Heart right ventricle (tissue), 16 donors: ENCODE results near the gene LOXL1. TPM values are rescaled to one million over a fixed set of nuclear protein-coding genes. Genes with fewer than 3 reads are reported as not detected.

Experiments used
- ATAC-seq, 8 donors: fragments of 200-7000 bp; cut with Tn5 transposase; one replicate each; pipeline ENCODE4 v1.9.1; 2020; ENCODE audit warnings: mild to moderate bottlenecking in 8 of 8, moderate library complexity in 8 of 8, moderate number of reproducible peaks in 1 of 8
- DNase-seq, 2 donors: peaks; one replicate each; pipeline ENCODE4 v3.0.0-alpha.2; 2020
- H3K27ac ChIP-seq, 10 donors: fragments of 200-600 bp; sonication (generic) in 2 of 10; one replicate each; pipeline versions ENCODE4 v1.5.0 to v1.8.0; 2020 to 2022; ENCODE audit warnings: mild to moderate bottlenecking in 3 of 10
- H3K27me3 ChIP-seq, 7 donors: fragments of 200-600 bp; one replicate each; pipeline ENCODE4 v1.8.0; 2021 to 2022; ENCODE audit warnings: mild to moderate bottlenecking in 2 of 7
- H3K36me3 ChIP-seq, 9 donors: fragments of 200-600 bp; sonication (generic) in 1 of 9; one replicate each; pipeline versions ENCODE4 v1.5.0 to v1.8.0; 2020 to 2022; ENCODE audit warnings: mild to moderate bottlenecking in 2 of 9
- H3K4me1 ChIP-seq, 9 donors: fragments of 200-600 bp; sonication (generic) in 1 of 9; one replicate each; pipeline versions ENCODE4 v1.5.0 to v1.8.0; 2020 to 2022; ENCODE audit warnings: mild to moderate bottlenecking in 4 of 9
- H3K4me3 ChIP-seq, 10 donors: fragments of 200-600 bp; sonication (generic) in 2 of 10; one replicate each; pipeline versions ENCODE4 v1.5.0 to v1.8.0; 2020 to 2022; ENCODE audit warnings: mild to moderate bottlenecking in 7 of 10, moderate library complexity in 2 of 10
- H3K9me3 ChIP-seq, 11 donors: fragments of 200-600 bp in 10 of 11; sonication (generic) in 2 of 11; one replicate each; pipeline versions ENCODE4 v1.5.0 to v1.8.0; 2013 to 2022; ENCODE audit warnings: mild to moderate bottlenecking in 2 of 11, control low read depth in 1 of 11, moderate library complexity in 1 of 11
- WGBS, 2 donors: extraction: QIAGEN DNeasy Blood & Tissue Kit; methylation state at CpG; one replicate each; pipeline ENCODE4 v1.1.7; 2013; ENCODE audit warnings: inconsistent platforms in 1 of 2; 5-methylcytosine and 5-hydroxymethylcytosine counted together
- intact Hi-C, 10 donors: fragments of 100-400 bp; cut with DNase I; formaldehyde crosslinking; loops; one replicate each; pipeline versions ENCODE4 v1.11.1 to v1.14.2; 2022
- polyA plus RNA-seq, 2 donors: library from polyadenylated mRNA; stranded (reverse); fragments of 200-250 nt; gene quantifications; one replicate each; pipeline ENCODE4 v1.2.3, GENCODE V29; 2013
- total RNA-seq, 10 donors: library from RNA; stranded (reverse); fragmentation: NEBNext Ultra II Directional in 3 of 10; extraction: Animal tissue kit (Norgen Biotek cat#: 25700) in 3 of 10; gene quantifications; one replicate each; pipeline versions ENCODE4 v1.2.1 to v1.2.4, GENCODE V29; 2021 to 2023
- TF ChIP-seq, protein P1 (sequence below), 9 donors: fragments of 200-600 bp; sonication (generic) in 2 of 9; IDR thresholded peaks; one replicate each; pipeline versions ENCODE4 v1.5.0 to v1.8.0; 2021 to 2022; ENCODE audit warnings: antibody characterized with exemption in 9 of 9, mild to moderate bottlenecking in 5 of 9, moderate library complexity in 1 of 9
- donor health status: Arrhythmogenic right ventricular cardiomyopathy.
- donor health status: ischemic (EF 13 %, LVEDD 7.1; RV severe dilation, severe dysfunction).
- donor health status: healthy with polysubstance abuse.
- donor health status: DM: no; HTN: yes; CAD: no.
- donor health status: DM: no; HTN: no; CAD: no.
- donor health status: ischemic (EF 25% LVEDD 6.9; RV normal size, moderate dysfunction).
- donor health status: ischemic (EF 25% LVEDD 5.7; RV mildly dilated, moderate dysfunction).
- donor health status: healthy.
- donor health status: DM: yes; HTN: yes; CAD: no.
- donor health status: Ischemic cardiomyopathy.
- donor health status: ischemic (EF 35%, LVEDD 5.7; RV mildly dilated, moderate dysfunction).
- donor health status: nonischemic (EF 11% LVEDD 7.7; RV severe dilation, severe dysfunction).
- donor health status: DM: yes; HTN: yes; CAD: no.
- donor health status: PGD.
- donor health status: ischemic (EF 29% LVEDD 5.4; RV normal size, mild dysfunction).
- donor health status: nonischemic (EF 23%, LVEDD 6.1; RV moderate dilation, normal function).

The LOXL1 gene
- total and polyA plus RNA-seq, 12 donors = 11.2 to 66.6 (median 27.8) TPM

DNA sequence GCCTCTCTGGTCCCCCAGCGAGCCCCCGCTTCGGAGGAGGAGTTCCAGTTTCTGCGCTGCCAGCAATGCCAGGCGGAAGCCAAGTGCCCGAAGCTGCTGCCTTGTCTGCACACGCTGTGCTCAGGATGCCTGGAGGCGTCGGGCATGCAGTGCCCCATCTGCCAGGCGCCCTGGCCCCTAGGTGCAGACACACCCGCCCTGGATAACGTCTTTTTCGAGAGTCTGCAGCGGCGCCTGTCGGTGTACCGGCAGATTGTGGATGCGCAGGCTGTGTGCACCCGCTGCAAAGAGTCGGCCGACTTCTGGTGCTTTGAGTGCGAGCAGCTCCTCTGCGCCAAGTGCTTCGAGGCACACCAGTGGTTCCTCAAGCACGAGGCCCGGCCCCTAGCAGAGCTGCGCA is 71.7 kb downstream of the LOXL1 start:
- no peak for ATAC-seq
- no peaks in the 10 kb centered on the region for H3K27me3 ChIP-seq
- 95% methylated on average over 27 of the region's 27 CpGs for WGBS, 2 donors
- TF ChIP-seq, protein P1, sequence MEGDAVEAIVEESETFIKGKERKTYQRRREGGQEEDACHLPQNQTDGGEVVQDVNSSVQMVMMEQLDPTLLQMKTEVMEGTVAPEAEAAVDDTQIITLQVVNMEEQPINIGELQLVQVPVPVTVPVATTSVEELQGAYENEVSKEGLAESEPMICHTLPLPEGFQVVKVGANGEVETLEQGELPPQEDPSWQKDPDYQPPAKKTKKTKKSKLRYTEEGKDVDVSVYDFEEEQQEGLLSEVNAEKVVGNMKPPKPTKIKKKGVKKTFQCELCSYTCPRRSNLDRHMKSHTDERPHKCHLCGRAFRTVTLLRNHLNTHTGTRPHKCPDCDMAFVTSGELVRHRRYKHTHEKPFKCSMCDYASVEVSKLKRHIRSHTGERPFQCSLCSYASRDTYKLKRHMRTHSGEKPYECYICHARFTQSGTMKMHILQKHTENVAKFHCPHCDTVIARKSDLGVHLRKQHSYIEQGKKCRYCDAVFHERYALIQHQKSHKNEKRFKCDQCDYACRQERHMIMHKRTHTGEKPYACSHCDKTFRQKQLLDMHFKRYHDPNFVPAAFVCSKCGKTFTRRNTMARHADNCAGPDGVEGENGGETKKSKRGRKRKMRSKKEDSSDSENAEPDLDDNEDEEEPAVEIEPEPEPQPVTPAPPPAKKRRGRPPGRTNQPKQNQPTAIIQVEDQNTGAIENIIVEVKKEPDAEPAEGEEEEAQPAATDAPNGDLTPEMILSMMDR (IDR thresholded peaks at IDR 0.05) = no peak
- peak overlapping the region in 5 of 10 donors; percentile 66 to 100 (median 97) for H3K27ac ChIP-seq
- peaks cover 14 to 90% (median 73%) of the 10 kb centered on the region in 9 donors for H3K4me1 ChIP-seq
- peak overlapping the region in 4 of 10 donors; percentile 80 to 92 (median 84) for H3K4me3 ChIP-seq
- intact Hi-C loops = loop anchor here in 1 of 10 donors (10.0 kb wide), 1 partner anchor 47 kb away; no protein-coding TSS in a partner anchor
- DNase-seq = no peak
- H3K36me3 ChIP-seq = peaks cover 0 to 55% (median 27%) of the 10 kb centered on the region in 9 donors
- H3K9me3 ChIP-seq = no peaks in the 10 kb centered on the region

Other genes starting within 250 kb of the LOXL1 start
- gene CD276, start 242.1 kb upstream of the LOXL1 start, total RNA-seq = 10 to 100 TPM; 26.5 to 77.1 (median 38.1) TPM
- gene CD276, start 242.1 kb upstream of the LOXL1 start, polyA plus RNA-seq = 10 to 100 TPM; 34.2 to 45.1 TPM
- gene INSYN1, start 173.1 kb upstream of the LOXL1 start, total RNA-seq = 100 to 1,000 TPM in 4 of 10 donors, 10 to 100 TPM in 6; 56.4 to 221 (median 74.9) TPM
- gene INSYN1, start 173.1 kb upstream of the LOXL1 start, polyA plus RNA-seq = 100 to 1,000 TPM; 134 to 154 TPM
- not detected for gene TBC1D21, start 52.9 kb upstream of the LOXL1 start, total RNA-seq
- not detected for gene TBC1D21, start 52.9 kb upstream of the LOXL1 start, polyA plus RNA-seq
- gene STOML1, start 65.8 kb downstream of the LOXL1 start, total RNA-seq = 10 to 100 TPM; 21.1 to 38.4 (median 27.2) TPM
- gene STOML1, start 65.8 kb downstream of the LOXL1 start, polyA plus RNA-seq = 10 to 100 TPM; 33.1 to 35.0 TPM
- gene PML, start 68.3 kb downstream of the LOXL1 start, total RNA-seq = 10 to 100 TPM; 17.9 to 50.1 (median 22.5) TPM
- 10 to 100 TPM; 18.4 to 32.0 TPM for gene PML, start 68.3 kb downstream of the LOXL1 start, polyA plus RNA-seq
- not detected for gene GOLGA6A, start 156.1 kb downstream of the LOXL1 start, total RNA-seq
- gene GOLGA6A, start 156.1 kb downstream of the LOXL1 start, polyA plus RNA-seq = not detected
- gene ISLR2, start 204.1 kb downstream of the LOXL1 start, total RNA-seq = 1 to 10 TPM; 1.2 to 8.7 (median 2.2) TPM
- 1 to 10 TPM; 3.9 to 5.6 TPM for gene ISLR2, start 204.1 kb downstream of the LOXL1 start, polyA plus RNA-seq
- 10 to 100 TPM in 9 of 10 donors, 1 to 10 TPM in 1; 9.1 to 19.7 (median 14.1) TPM for gene ISLR, start 247.2 kb downstream of the LOXL1 start, total RNA-seq
- 10 to 100 TPM in 1 of 2 donors, 1 to 10 TPM in 1; 8.8 to 12.2 TPM for gene ISLR, start 247.2 kb downstream of the LOXL1 start, polyA plus RNA-seq